IPS-18a (cell line): ENCODE results near the gene R3HDM4.

ENCODE experiments used
- H3K27ac ChIP-seq: one replicate; pipeline ENCODE4 v1.5.1; 2013; ENCODE audit warnings: low read length
- H3K27me3 ChIP-seq: one replicate; pipeline ENCODE4 v1.6.1; 2013; ENCODE audit warnings: mild to moderate bottlenecking, low read length; ENCODE audit not compliant: control insufficient read depth, insufficient read depth
- H3K36me3 ChIP-seq: one replicate; pipeline ENCODE4 v1.6.1; 2013; ENCODE audit warnings: low read depth, low read length; ENCODE audit not compliant: control insufficient read depth
- H3K4me1 ChIP-seq: one replicate; pipeline ENCODE4 v1.6.1; 2013; ENCODE audit warnings: low read depth, low read length; ENCODE audit not compliant: control insufficient read depth
- H3K4me3 ChIP-seq: one replicate; pipeline ENCODE4 v1.5.1; 2013; ENCODE audit warnings: low read length
- H3K9ac ChIP-seq: one replicate; pipeline ENCODE4 v1.6.1; 2013; ENCODE audit warnings: mild to moderate bottlenecking, low read length, moderate library complexity
- H3K9me3 ChIP-seq: one replicate; pipeline ENCODE4 v1.6.1; 2013; ENCODE audit warnings: low read depth, low read length; ENCODE audit not compliant: control insufficient read depth

The R3HDM4 gene

GRCh38 chr19:944171-944567 lies 31.1 kb upstream of the R3HDM4 start:
- no peak overlapping the region for H3K4me3 ChIP-seq
- no peaks in the 10 kb centered on the region for H3K4me1 ChIP-seq
- no peak overlapping the region for H3K27ac ChIP-seq
- no peaks in the 10 kb centered on the region for H3K27me3 ChIP-seq
- H3K36me3 ChIP-seq, result peaks cover 4% of the 10 kb centered on the region
- H3K9me3 ChIP-seq, result no peaks in the 10 kb centered on the region
- H3K9ac ChIP-seq, result no peak overlapping the region

DNA sequence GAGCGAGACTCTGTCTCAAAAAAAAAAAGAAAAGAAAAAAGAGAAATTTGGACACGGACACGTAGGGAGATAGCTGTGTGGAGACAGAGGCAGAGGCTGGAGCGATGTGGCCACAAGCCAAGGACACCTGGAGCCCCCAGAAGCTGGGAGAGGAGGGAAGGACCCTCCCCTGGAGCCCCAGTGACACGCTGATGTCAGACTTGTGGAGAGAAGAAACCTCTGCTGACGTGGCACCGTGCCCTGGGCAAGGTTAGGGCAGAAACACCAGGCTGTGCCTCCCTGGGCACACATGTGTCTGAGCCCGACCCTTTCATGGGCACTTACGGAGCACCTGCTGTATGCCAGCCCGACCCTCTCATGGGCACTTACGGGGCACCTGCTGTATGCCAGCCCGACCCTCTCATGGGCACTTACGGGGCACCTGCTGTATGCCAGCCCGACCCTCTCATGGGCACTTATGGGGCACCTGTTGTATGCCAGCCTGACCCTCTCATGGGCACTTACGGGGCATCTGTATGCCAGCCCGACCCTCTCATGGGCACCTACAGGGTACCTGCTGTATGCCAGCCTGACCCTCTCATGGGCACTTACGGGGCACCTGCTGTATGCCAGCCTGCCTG lies 30.6 kb upstream of the R3HDM4 start:
- no peaks in the 10 kb centered on the region for H3K4me1 ChIP-seq
- H3K9ac ChIP-seq, result no peak overlapping the region
- H3K27me3 ChIP-seq, result no peaks in the 10 kb centered on the region
- no peak overlapping the region for H3K27ac ChIP-seq
- H3K9me3 ChIP-seq, result no peaks in the 10 kb centered on the region
- H3K4me3 ChIP-seq, result no peak overlapping the region
- H3K36me3 ChIP-seq, result peaks cover 4% of the 10 kb centered on the region

GRCh38 chr19:942133-942645 lies 29.2 kb upstream of the R3HDM4 start:
- peaks cover 4% of the 10 kb centered on the region for H3K36me3 ChIP-seq
- no peaks in the 10 kb centered on the region for H3K9me3 ChIP-seq
- no peaks in the 10 kb centered on the region for H3K4me1 ChIP-seq
- no peak overlapping the region for H3K27ac ChIP-seq
- no peak overlapping the region for H3K9ac ChIP-seq
- no peak overlapping the region for H3K4me3 ChIP-seq
- H3K27me3 ChIP-seq, result no peaks in the 10 kb centered on the region

GRCh38 chr19:941292-942132 lies 28.5 kb upstream of the R3HDM4 start:
- Histone ChIP-seq H3K9ac (no peak overlapping the region), H3K4me3 (no peak overlapping the region), H3K27ac (no peak overlapping the region)

DNA sequence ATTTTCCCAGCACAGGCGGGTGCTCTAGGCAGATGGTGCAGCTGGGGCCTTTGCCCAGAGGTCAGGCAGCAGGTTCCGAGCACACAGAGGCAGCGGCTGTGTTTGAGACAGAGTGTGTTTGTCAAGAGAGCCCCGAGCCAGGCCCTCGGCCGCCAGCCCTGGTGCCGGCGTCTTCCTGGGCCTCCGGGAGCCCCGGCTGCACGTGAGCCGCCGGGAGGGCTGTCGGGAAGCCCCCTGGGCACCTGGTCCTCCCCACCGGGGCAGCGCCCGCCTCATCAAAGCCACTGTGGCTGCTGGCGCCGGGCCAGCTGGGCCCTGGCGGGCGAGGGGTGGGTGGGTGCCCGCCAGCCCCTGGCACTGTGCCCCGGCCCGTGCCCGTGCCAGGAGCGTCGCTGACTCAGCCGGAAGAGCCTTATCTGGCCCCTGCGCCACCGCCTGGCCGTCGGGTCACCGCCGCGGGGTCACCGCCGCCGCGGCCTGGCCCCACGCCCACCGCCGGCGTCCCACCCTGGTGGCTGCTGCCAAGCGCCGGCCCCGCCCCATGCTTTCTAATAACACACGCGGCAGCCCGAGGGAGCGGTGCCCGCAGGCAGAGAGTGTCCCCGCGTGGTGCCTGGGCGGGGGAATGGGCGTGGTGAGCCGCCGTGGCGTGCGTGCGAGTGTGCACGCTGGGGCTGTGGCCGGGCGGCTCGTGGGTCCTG lies 27.7 kb upstream of the R3HDM4 start:
- H3K27me3 ChIP-seq, result no peaks in the 10 kb centered on the region
- no peaks in the 10 kb centered on the region for H3K9me3 ChIP-seq
- no peak overlapping the region for H3K27ac ChIP-seq
- no peak overlapping the region for H3K9ac ChIP-seq
- H3K36me3 ChIP-seq, result peaks cover 4% of the 10 kb centered on the region
- no peak overlapping the region for H3K4me3 ChIP-seq
- H3K4me1 ChIP-seq, result no peaks in the 10 kb centered on the region

More at GRCh38 chr19:941292-942132, 28.5 kb upstream of the R3HDM4 start:
- Histone ChIP-seq H3K27me3 (no peaks in the 10 kb centered on the region), H3K36me3 (peaks cover 4% of the 10 kb centered on the region), H3K4me1 (no peaks in the 10 kb centered on the region), H3K9me3 (no peaks in the 10 kb centered on the region)

DNA sequence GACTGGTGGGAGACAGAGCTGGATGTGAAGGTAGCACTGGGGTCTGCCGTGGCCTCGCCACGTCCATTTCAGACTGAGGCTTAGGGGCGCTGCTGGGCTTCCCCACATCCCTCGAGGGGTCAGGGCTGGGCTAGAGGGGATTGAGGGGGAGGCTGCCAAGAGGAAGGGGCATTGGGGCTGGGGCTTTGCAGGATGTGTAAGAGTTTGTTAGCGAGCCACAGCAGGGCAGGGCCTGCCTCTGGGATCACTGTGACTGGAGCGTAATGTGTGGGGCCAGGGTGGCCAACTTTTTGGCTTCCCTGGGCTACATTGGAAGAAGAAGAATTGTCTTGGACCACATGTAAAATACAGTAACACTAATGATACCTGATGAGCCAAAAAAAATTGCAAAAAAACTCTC lies 26.9 kb upstream of the R3HDM4 start:
- H3K27me3 ChIP-seq, result no peaks in the 10 kb centered on the region
- peaks cover 4% of the 10 kb centered on the region for H3K36me3 ChIP-seq
- no peak overlapping the region for H3K27ac ChIP-seq
- no peaks in the 10 kb centered on the region for H3K4me1 ChIP-seq
- H3K4me3 ChIP-seq, result no peak overlapping the region
- H3K9ac ChIP-seq, result no peak overlapping the region
- no peaks in the 10 kb centered on the region for H3K9me3 ChIP-seq

GRCh38 chr19:939439-939838 lies 26.4 kb upstream of the R3HDM4 start:
- H3K36me3 ChIP-seq, result peaks cover 4% of the 10 kb centered on the region
- H3K27ac ChIP-seq, result no peak overlapping the region
- no peaks in the 10 kb centered on the region for H3K4me1 ChIP-seq
- no peak overlapping the region for H3K9ac ChIP-seq
- no peaks in the 10 kb centered on the region for H3K9me3 ChIP-seq
- H3K4me3 ChIP-seq, result no peak overlapping the region
- no peaks in the 10 kb centered on the region for H3K27me3 ChIP-seq

GRCh38 chr19:938233-938923 lies 25.4 kb upstream of the R3HDM4 start:
- no peaks in the 10 kb centered on the region for H3K9me3 ChIP-seq
- H3K4me1 ChIP-seq, result peaks cover 1% of the 10 kb centered on the region
- peaks cover 4% of the 10 kb centered on the region for H3K36me3 ChIP-seq
- no peak overlapping the region for H3K4me3 ChIP-seq
- H3K9ac ChIP-seq, result no peak overlapping the region
- H3K27ac ChIP-seq, result no peak overlapping the region
- no peaks in the 10 kb centered on the region for H3K27me3 ChIP-seq

DNA sequence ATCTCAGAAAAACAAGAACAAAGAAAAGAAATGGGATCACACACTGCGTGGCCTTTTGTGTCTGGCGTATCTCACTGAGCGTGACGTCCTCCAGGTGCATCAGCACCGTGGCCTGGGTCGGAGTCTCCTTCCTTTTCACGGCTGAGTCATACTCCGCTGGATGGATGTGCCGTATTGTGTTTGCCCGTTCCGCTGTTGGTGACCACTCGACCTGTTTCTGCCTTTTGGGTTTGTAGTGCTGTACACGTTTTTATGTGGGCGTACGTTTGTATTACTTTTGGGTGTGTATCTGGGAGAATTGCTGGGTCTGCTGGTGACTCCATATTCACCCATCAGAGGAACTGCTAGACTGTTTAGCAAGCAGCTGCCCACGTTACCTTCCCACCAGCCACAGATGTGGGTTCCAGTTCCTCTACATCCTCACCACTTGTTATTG lies 24.3 kb upstream of the R3HDM4 start:
- Histone ChIP-seq H3K27ac (no peak overlapping the region), H3K9me3 (no peaks in the 10 kb centered on the region), H3K4me1 (peaks cover 8% of the 10 kb centered on the region), H3K9ac (no peak overlapping the region), H3K36me3 (peaks cover 4% of the 10 kb centered on the region), H3K4me3 (no peak overlapping the region), H3K27me3 (no peaks in the 10 kb centered on the region)

DNA sequence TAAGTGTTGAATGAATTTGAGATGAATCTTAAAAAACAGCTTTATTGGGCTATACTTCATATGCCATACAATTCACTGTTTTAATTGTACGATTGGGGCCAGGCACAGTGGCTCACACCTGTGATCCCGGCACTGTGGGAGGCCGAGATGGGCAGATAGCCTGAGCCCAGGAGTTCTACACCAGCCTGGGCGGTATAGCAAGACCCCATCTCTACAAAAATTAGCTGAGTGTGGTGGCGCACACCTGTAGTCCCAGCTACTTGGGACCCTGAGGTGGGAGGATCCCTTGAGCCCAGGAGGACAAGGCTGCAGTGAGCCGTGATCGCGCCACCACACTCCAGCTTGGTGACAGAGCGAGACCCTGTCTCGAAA lies 23.1 kb upstream of the R3HDM4 start:
- no peaks in the 10 kb centered on the region for H3K9me3 ChIP-seq
- peaks cover 4% of the 10 kb centered on the region for H3K36me3 ChIP-seq
- H3K27me3 ChIP-seq, result no peaks in the 10 kb centered on the region
- H3K27ac ChIP-seq, result no peak overlapping the region
- H3K4me3 ChIP-seq, result no peak overlapping the region
- no peak overlapping the region for H3K9ac ChIP-seq
- H3K4me1 ChIP-seq, result peaks cover 8% of the 10 kb centered on the region

GRCh38 chr19:934865-935479 lies 22.0 kb upstream of the R3HDM4 start:
- Histone ChIP-seq H3K36me3 (peaks cover 6% of the 10 kb centered on the region), H3K27me3 (no peaks in the 10 kb centered on the region), H3K4me1 (peaks cover 8% of the 10 kb centered on the region), H3K9me3 (no peaks in the 10 kb centered on the region), H3K4me3 (no peak overlapping the region), H3K9ac (no peak overlapping the region), H3K27ac (no peak overlapping the region)
